WI38 (cell line): Measurements from ENCODE around the gene HNRNPH3.

ENCODE experiments used
- H3K4me3 ChIP-seq: 2 replicates; pipeline ENCODE4 v1.5.1; 2011; ENCODE audit warnings: low read depth, mild to moderate bottlenecking, control low read depth, low read length
- CTCF ChIP-seq: IDR thresholded peaks from 2 replicates; pipeline ENCODE4 v1.5.1; 2012; ENCODE audit warnings: low read depth, mild to moderate bottlenecking, control low read depth, low read length

Gene HNRNPH3

GRCh38 chr10:68366600-68366999 is 34.7 kb downstream of the HNRNPH3 start:
- TF ChIP-seq CTCF, result no peak
- H3K4me3 ChIP-seq, result no peak overlapping the region

- no peak overlapping the region for H3K4me3 ChIP-seq
- no peak for TF ChIP-seq CTCF
Observed at GRCh38 chr10:68367121-68367520, 35.3 kb downstream of the HNRNPH3 start.

GRCh38 chr10:68371604-68372003 is 39.7 kb downstream of the HNRNPH3 start:
- no peak for TF ChIP-seq CTCF
- no peak overlapping the region for H3K4me3 ChIP-seq

DNA sequence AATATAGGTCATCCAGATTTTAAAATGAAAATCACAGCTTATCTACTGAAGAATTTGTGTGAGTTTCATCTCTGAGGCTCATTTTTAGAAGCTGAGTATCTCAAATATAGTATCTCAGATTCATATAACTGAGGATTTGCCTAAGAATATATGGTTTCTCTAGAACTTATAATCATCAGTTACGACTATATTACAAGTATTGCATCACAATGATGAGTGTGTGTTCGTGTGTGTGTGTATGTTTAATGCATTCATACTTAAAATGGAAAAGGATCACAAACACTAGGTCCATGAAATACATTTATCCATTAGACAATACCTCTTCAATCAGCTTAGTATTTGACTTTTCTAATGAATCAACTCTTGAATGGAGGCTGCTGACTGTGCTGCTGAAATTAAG is 53.9 kb downstream of the HNRNPH3 start:
- H3K4me3 ChIP-seq, result no peak overlapping the region
- TF ChIP-seq CTCF, result no peak
